ENCODE measurements around the gene HTR2A. TPM values are rescaled to one million over a fixed set of nuclear protein-coding genes. Genes with fewer than 3 reads are reported as not detected.

HTR2A gene
- total RNA-seq (not detected), polyA plus RNA-seq (not detected), total RNA-seq (not detected)

- ATAC-seq (peak; percentile 52), DNase-seq (peak in 3 of 9 donors; percentile 7 to 10 (median 8))
- Histone ChIP-seq H3K4me1 (ENCODE audit: control insufficient read depth in 2 of 2, insufficient read depth in 2 of 2, low read length in 2 of 2) (peaks cover 0 to 4% of the 10 kb centered on the region in 2 donors), H3K36me3 (ENCODE audit: control insufficient read depth in 2 of 3, insufficient read depth in 3 of 3, low read length in 3 of 3) (no peaks in the 10 kb centered on the region), H3K4me3 (ENCODE audit: low read length) (no peak within 1 kb of the TSS), H3K9me3 (ENCODE audit: control insufficient read depth in 2 of 3, low read length in 3 of 3) (no peaks in the 10 kb centered on the region), H3K27ac (ENCODE audit: low read depth, low read length) (no peak within 1 kb of the TSS), H3K27me3 (ENCODE audit: control insufficient read depth in 2 of 2, insufficient read depth in 2 of 2, low read length in 2 of 2) (no peaks in the 10 kb centered on the region)
- intact Hi-C loops (cut with micrococcal nuclease) = loop anchor here in 1 of 2 donors (10.0 kb wide), 1 partner anchor 1868 kb away; no protein-coding TSS in a partner anchor
- H3K27me3 Mint-ChIP-seq = peaks cover 24 to 63% (median 58%) of the 10 kb centered on the region in 5 donors
- peak within 1 kb of the TSS in 9 of 10 donors; percentile 61 to 83 (median 77) for H3K4me3 Mint-ChIP-seq
- no peaks in the 10 kb centered on the region for H3K9me3 Mint-ChIP-seq
- peaks cover 0 to 38% (median 28%) of the 10 kb centered on the region in 7 donors for H3K4me1 Mint-ChIP-seq
- no peak within 1 kb of the TSS for H3K27ac Mint-ChIP-seq
- no peaks in the 10 kb centered on the region for H3K36me3 Mint-ChIP-seq
- POLR2A ChIA-PET = no interaction called here
- CTCF ChIA-PET = no interaction called here
These were observed at the start of gene HTR2A for GRCh38 chr13:46896341-46897137. Gene HTR2A, minus strand, starts transcription at chr13:46897053. Its CDS starts 1,147 bp downstream, at chr13:46895906.

- no peaks in the 10 kb centered on the region for H3K9me3 ChIP-seq (ENCODE audit: control insufficient read depth in 2 of 3, low read length in 3 of 3)
- intact Hi-C loops (cut with micrococcal nuclease) = no loop called here
These were observed 39.7 kb upstream of the HTR2A start for GRCh38 chr13:46936525-46936924.

GRCh38 chr13:46934749-46935148, 37.9 kb upstream of the HTR2A start:
- no peak for DNase-seq
- Histone ChIP-seq H3K4me1 (ENCODE audit: control insufficient read depth in 2 of 2, insufficient read depth in 2 of 2, low read length in 2 of 2) (no peaks in the 10 kb centered on the region), H3K36me3 (ENCODE audit: control insufficient read depth in 2 of 3, insufficient read depth in 3 of 3, low read length in 3 of 3) (no peaks in the 10 kb centered on the region), H3K4me3 (ENCODE audit: low read length) (no peak overlapping the region), H3K27me3 (ENCODE audit: control insufficient read depth in 2 of 2, insufficient read depth in 2 of 2, low read length in 2 of 2) (no peaks in the 10 kb centered on the region), H3K9me3 (ENCODE audit: control insufficient read depth in 2 of 3, low read length in 3 of 3) (no peaks in the 10 kb centered on the region), H3K27ac (ENCODE audit: low read depth, low read length) (no peak overlapping the region)
- no peak overlapping the region for H3K4me3 Mint-ChIP-seq
- ChIA-PET POLR2A (no interaction called here), CTCF (no interaction called here)
- no peak overlapping the region for H3K27ac Mint-ChIP-seq
- H3K9me3 Mint-ChIP-seq = peaks cover 1 to 32% (median 10%) of the 10 kb centered on the region in 11 donors
- peaks cover 0 to 6% (median 0%) of the 10 kb centered on the region in 5 donors for H3K36me3 Mint-ChIP-seq
- no peak for ATAC-seq
- H3K4me1 Mint-ChIP-seq = no peaks in the 10 kb centered on the region
- peaks cover 2 to 60% (median 31%) of the 10 kb centered on the region in 5 donors for H3K27me3 Mint-ChIP-seq
- intact Hi-C loops (cut with micrococcal nuclease) = no loop called here

More at GRCh38 chr13:46936525-46936924, 39.7 kb upstream of the HTR2A start:
- Histone ChIP-seq H3K36me3 (ENCODE audit: control insufficient read depth in 2 of 3, insufficient read depth in 3 of 3, low read length in 3 of 3) (no peaks in the 10 kb centered on the region), H3K4me1 (ENCODE audit: control insufficient read depth in 2 of 2, insufficient read depth in 2 of 2, low read length in 2 of 2) (no peaks in the 10 kb centered on the region), H3K27ac (ENCODE audit: low read depth, low read length) (no peak overlapping the region), H3K4me3 (ENCODE audit: low read length) (no peak overlapping the region), H3K27me3 (ENCODE audit: control insufficient read depth in 2 of 2, insufficient read depth in 2 of 2, low read length in 2 of 2) (no peaks in the 10 kb centered on the region)
- Mint-ChIP-seq H3K27ac (no peak overlapping the region), H3K4me1 (peaks cover 0 to 1% (median 0%) of the 10 kb centered on the region in 7 donors), H3K27me3 (peaks cover 0 to 57% (median 28%) of the 10 kb centered on the region in 5 donors), H3K9me3 (peaks cover 1 to 45% (median 12%) of the 10 kb centered on the region in 11 donors), H3K4me3 (no peak overlapping the region), H3K36me3 (peaks cover 0 to 6% (median 0%) of the 10 kb centered on the region in 5 donors)
- CTCF ChIA-PET = no interaction called here
- no peak for DNase-seq
- POLR2A ChIA-PET = no interaction called here
- ATAC-seq = no peak

- H3K27ac ChIP-seq (ENCODE audit: low read depth, low read length) = no peak overlapping the region
- CTCF ChIA-PET = no interaction called here
- no peak overlapping the region for H3K4me3 ChIP-seq (ENCODE audit: low read length)
- Mint-ChIP-seq H3K27ac (no peak overlapping the region), H3K9me3 (peaks cover 0 to 9% (median 0%) of the 10 kb centered on the region in 11 donors), H3K4me1 (no peaks in the 10 kb centered on the region), H3K27me3 (peaks cover 2 to 34% (median 17%) of the 10 kb centered on the region in 5 donors), H3K36me3 (no peaks in the 10 kb centered on the region), H3K4me3 (no peak overlapping the region)
- no peaks in the 10 kb centered on the region for H3K9me3 ChIP-seq (ENCODE audit: control insufficient read depth in 2 of 3, low read length in 3 of 3)
- intact Hi-C loops (cut with micrococcal nuclease) = no loop called here
- H3K36me3 ChIP-seq (ENCODE audit: control insufficient read depth in 2 of 3, insufficient read depth in 3 of 3, low read length in 3 of 3) = no peaks in the 10 kb centered on the region
- POLR2A ChIA-PET = no interaction called here
- no peaks in the 10 kb centered on the region for H3K4me1 ChIP-seq (ENCODE audit: control insufficient read depth in 2 of 2, insufficient read depth in 2 of 2, low read length in 2 of 2)
- ATAC-seq (no peak), DNase-seq (no peak)
- no peaks in the 10 kb centered on the region for H3K27me3 ChIP-seq (ENCODE audit: control insufficient read depth in 2 of 2, insufficient read depth in 2 of 2, low read length in 2 of 2)
These were observed 30.2 kb upstream of the HTR2A start for GRCh38 chr13:46926916-46927590.

GRCh38 chr13:46925486-46925885, 28.6 kb upstream of the HTR2A start:
- Histone ChIP-seq H3K27ac (ENCODE audit: low read depth, low read length) (no peak overlapping the region), H3K27me3 (ENCODE audit: control insufficient read depth in 2 of 2, insufficient read depth in 2 of 2, low read length in 2 of 2) (no peaks in the 10 kb centered on the region), H3K4me3 (ENCODE audit: low read length) (no peak overlapping the region), H3K4me1 (ENCODE audit: control insufficient read depth in 2 of 2, insufficient read depth in 2 of 2, low read length in 2 of 2) (no peaks in the 10 kb centered on the region), H3K36me3 (ENCODE audit: control insufficient read depth in 2 of 3, insufficient read depth in 3 of 3, low read length in 3 of 3) (no peaks in the 10 kb centered on the region), H3K9me3 (ENCODE audit: control insufficient read depth in 2 of 3, low read length in 3 of 3) (no peaks in the 10 kb centered on the region)
- ATAC-seq (no peak), DNase-seq (no peak)
- Mint-ChIP-seq H3K4me3 (no peak overlapping the region), H3K27me3 (peaks cover under 1 to 31% (median 15%) of the 10 kb centered on the region in 5 donors), H3K27ac (no peak overlapping the region), H3K9me3 (peaks cover 0 to 9% (median 0%) of the 10 kb centered on the region in 11 donors), H3K36me3 (no peaks in the 10 kb centered on the region), H3K4me1 (no peaks in the 10 kb centered on the region)
- ChIA-PET CTCF (no interaction called here), POLR2A (no interaction called here)
- intact Hi-C loops (cut with micrococcal nuclease) = no loop called here

- no peak overlapping the region for H3K27ac Mint-ChIP-seq
- no peak overlapping the region for H3K4me3 Mint-ChIP-seq
- H3K4me1 Mint-ChIP-seq = no peaks in the 10 kb centered on the region
- H3K27me3 Mint-ChIP-seq = peaks cover 20 to 34% (median 24%) of the 10 kb centered on the region in 5 donors
- Histone ChIP-seq H3K27ac (ENCODE audit: low read depth, low read length) (no peak overlapping the region), H3K4me3 (ENCODE audit: low read length) (no peak overlapping the region), H3K9me3 (ENCODE audit: control insufficient read depth in 2 of 3, low read length in 3 of 3) (no peaks in the 10 kb centered on the region), H3K4me1 (ENCODE audit: control insufficient read depth in 2 of 2, insufficient read depth in 2 of 2, low read length in 2 of 2) (no peaks in the 10 kb centered on the region), H3K36me3 (ENCODE audit: control insufficient read depth in 2 of 3, insufficient read depth in 3 of 3, low read length in 3 of 3) (no peaks in the 10 kb centered on the region), H3K27me3 (ENCODE audit: control insufficient read depth in 2 of 2, insufficient read depth in 2 of 2, low read length in 2 of 2) (no peaks in the 10 kb centered on the region)
- peaks cover 0 to 16% (median 1%) of the 10 kb centered on the region in 11 donors for H3K9me3 Mint-ChIP-seq
- no peak for ATAC-seq
- ChIA-PET POLR2A (no interaction called here), CTCF (no interaction called here)
- no peak for DNase-seq
- intact Hi-C loops (cut with micrococcal nuclease) = no loop called here
- no peaks in the 10 kb centered on the region for H3K36me3 Mint-ChIP-seq
These were observed 17.5 kb upstream of the HTR2A start for GRCh38 chr13:46914341-46914740.

All from naive thymus-derived CD4-positive, alpha-beta T cell (primary cell).